Measurements from ENCODE around the gene EIF4E2.

- TF ChIP-seq, protein P1, sequence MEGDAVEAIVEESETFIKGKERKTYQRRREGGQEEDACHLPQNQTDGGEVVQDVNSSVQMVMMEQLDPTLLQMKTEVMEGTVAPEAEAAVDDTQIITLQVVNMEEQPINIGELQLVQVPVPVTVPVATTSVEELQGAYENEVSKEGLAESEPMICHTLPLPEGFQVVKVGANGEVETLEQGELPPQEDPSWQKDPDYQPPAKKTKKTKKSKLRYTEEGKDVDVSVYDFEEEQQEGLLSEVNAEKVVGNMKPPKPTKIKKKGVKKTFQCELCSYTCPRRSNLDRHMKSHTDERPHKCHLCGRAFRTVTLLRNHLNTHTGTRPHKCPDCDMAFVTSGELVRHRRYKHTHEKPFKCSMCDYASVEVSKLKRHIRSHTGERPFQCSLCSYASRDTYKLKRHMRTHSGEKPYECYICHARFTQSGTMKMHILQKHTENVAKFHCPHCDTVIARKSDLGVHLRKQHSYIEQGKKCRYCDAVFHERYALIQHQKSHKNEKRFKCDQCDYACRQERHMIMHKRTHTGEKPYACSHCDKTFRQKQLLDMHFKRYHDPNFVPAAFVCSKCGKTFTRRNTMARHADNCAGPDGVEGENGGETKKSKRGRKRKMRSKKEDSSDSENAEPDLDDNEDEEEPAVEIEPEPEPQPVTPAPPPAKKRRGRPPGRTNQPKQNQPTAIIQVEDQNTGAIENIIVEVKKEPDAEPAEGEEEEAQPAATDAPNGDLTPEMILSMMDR (IDR thresholded peaks at IDR 0.05; ENCODE audit: low read depth, low read length): no peak
- no peak for TF ChIP-seq EZH2phosphoT487 (IDR thresholded peaks at IDR 0.05; ENCODE audit: low read depth)
These were observed 63.1 kb downstream of the EIF4E2 start for GRCh38 chr2:232613538-232614134.

All from OCI-LY3 (cell line).